H1 (cell line): ENCODE results near the gene SLC7A11. TPM values are rescaled to one million over a fixed set of nuclear protein-coding genes. Genes with fewer than 3 reads are reported as not detected.

Source experiments
- CBX5 ChIP-seq: fragments of 300-800, 300-1000 bp; sonication (generic); IDR thresholded peaks from 2 replicates; pipeline ENCODE4 v1.7.1; 2016; ENCODE audit warnings: antibody characterized with exemption, low read length, low read depth
- POLR2A ChIP-seq, 2 experiments: IDR thresholded peaks; 1 replicate in 1 of 2; 2 replicates in 1 of 2; pipeline ENCODE4 v1.6.1; 2011; ENCODE audit warnings: low read depth in 2 of 2, low read length in 2 of 2, mild to moderate bottlenecking in 2 of 2; ENCODE audit errors: control extremely low read depth in 1 of 2
- RAD21 ChIP-seq, 2 experiments: IDR thresholded peaks in 1 of 2; conservative IDR thresholded peaks in 1 of 2; 2 replicates each; pipeline ENCODE4 v1.6.1; 2011; ENCODE audit warnings: low read depth in 2 of 2, low read length in 2 of 2, improper control_type of control experiment in 1 of 2, inconsistent platforms in 1 of 2, mild to moderate bottlenecking in 1 of 2, moderate library complexity in 1 of 2
- SUZ12 ChIP-seq: fragments of 200-600 bp; sonication (generic); IDR thresholded peaks from 2 replicates; pipeline ENCODE4 v1.6.1; 2012; ENCODE audit warnings: mild to moderate bottlenecking, inconsistent platforms, low read length, moderate library complexity, mixed read lengths
- USF2 ChIP-seq: IDR thresholded peaks from 2 replicates; pipeline ENCODE4 v1.6.1; 2011; ENCODE audit warnings: low read length, improper control_type of control experiment
- polyA plus RNA-seq, 7 experiments: library from polyadenylated mRNA; depleted of rRNA in 3 of 7; stranded (reverse) in 5 of 7; unstranded in 2 of 7; fragments of >200 nt in 5 of 7; fragments of 200-250 nt in 2 of 7; gene quantifications; 1 replicate in 5 of 7; 2 replicates in 1 of 7; 4 replicates in 1 of 7; pipeline versions ENCODE4 v1.2.1 to v1.2.3, GENCODE V29; 2011 to 2013; ENCODE audit warnings: missing spikeins in 2 of 7, mixed read lengths in 2 of 7
- total RNA-seq: library from RNA; stranded (reverse); fragmentation: NEBNext Ultra II Directional; extraction: Animal tissue kit (Norgen Biotek cat#: 25700); gene quantifications from 2 replicates; pipeline ENCODE4 v1.2.1, GENCODE V29; 2021

The SLC7A11 gene
- total and polyA plus RNA-seq, 2 of the 8 experiments (the other 6 are each of a cell fraction or from before 2014, with no cell fraction given): 6.6 to 17.0 TPM

GRCh38 chr4:138181287-138181686 lies 60.9 kb downstream of the SLC7A11 start (continued):
- TF ChIP-seq USF2 (no peak), SUZ12 (no peak), RAD21 (IDR thresholded peaks at IDR 0.05 in 1 of 2, conservative IDR thresholded peaks at IDR 0.05 in 1 of 2; ENCODE audit: low read depth in 2 of 2, low read length in 2 of 2) (no peak), POLR2A (IDR thresholded peaks at IDR 0.05; ENCODE audit: control extremely low read depth in 1 of 2, low read depth in 2 of 2, low read length in 2 of 2) (no peak), CBX5 (no peak)
